ENCODE measurements around the gene SLC7A5.
"Not testable (repeated sequence)": the region's sequence is repeated elsewhere in the genome, so short reads cannot be mapped to it uniquely, and the experiment has no call there.

Gene SLC7A5

GRCh38 chr16:87817910-87818309, 51.4 kb downstream of the SLC7A5 start:
- DNase-seq (ENCODE audit: low spot score), result no peak
- TF ChIP-seq, protein P1, sequence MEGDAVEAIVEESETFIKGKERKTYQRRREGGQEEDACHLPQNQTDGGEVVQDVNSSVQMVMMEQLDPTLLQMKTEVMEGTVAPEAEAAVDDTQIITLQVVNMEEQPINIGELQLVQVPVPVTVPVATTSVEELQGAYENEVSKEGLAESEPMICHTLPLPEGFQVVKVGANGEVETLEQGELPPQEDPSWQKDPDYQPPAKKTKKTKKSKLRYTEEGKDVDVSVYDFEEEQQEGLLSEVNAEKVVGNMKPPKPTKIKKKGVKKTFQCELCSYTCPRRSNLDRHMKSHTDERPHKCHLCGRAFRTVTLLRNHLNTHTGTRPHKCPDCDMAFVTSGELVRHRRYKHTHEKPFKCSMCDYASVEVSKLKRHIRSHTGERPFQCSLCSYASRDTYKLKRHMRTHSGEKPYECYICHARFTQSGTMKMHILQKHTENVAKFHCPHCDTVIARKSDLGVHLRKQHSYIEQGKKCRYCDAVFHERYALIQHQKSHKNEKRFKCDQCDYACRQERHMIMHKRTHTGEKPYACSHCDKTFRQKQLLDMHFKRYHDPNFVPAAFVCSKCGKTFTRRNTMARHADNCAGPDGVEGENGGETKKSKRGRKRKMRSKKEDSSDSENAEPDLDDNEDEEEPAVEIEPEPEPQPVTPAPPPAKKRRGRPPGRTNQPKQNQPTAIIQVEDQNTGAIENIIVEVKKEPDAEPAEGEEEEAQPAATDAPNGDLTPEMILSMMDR (IDR thresholded peaks at IDR 0.05; ENCODE audit: extremely low read depth, insufficient read depth, missing control alignments), result no peak
- in situ Hi-C loops (cut with MboI; ENCODE audit: low pct_unique_long_range_greater_than_20kb, low sequenced_read_pairs, unreplicated experiment), result no loop called here

- in situ Hi-C loops (cut with MboI; ENCODE audit: low pct_unique_long_range_greater_than_20kb, low sequenced_read_pairs, unreplicated experiment), result not testable (repeated sequence)
Observed at GRCh38 chr16:87817370-87817769, 51.9 kb downstream of the SLC7A5 start.

GRCh38 chr16:87816507-87817100, 52.7 kb downstream of the SLC7A5 start:
- no peak for DNase-seq (ENCODE audit: low spot score)
- in situ Hi-C loops (cut with MboI; ENCODE audit: low pct_unique_long_range_greater_than_20kb, low sequenced_read_pairs, unreplicated experiment), result no loop called here
- TF ChIP-seq, protein P1 (IDR thresholded peaks at IDR 0.05; ENCODE audit: extremely low read depth, insufficient read depth, missing control alignments), result no peak

More at GRCh38 chr16:87817370-87817769, 51.9 kb downstream of the SLC7A5 start:
- not testable (repeated sequence) for DNase-seq (ENCODE audit: low spot score)

- no peak for DNase-seq (ENCODE audit: low spot score)
- in situ Hi-C loops (cut with MboI; ENCODE audit: low pct_unique_long_range_greater_than_20kb, low sequenced_read_pairs, unreplicated experiment), result no loop called here
- TF ChIP-seq, protein P1 (IDR thresholded peaks at IDR 0.05; ENCODE audit: extremely low read depth, insufficient read depth, missing control alignments), result no peak
Observed at GRCh38 chr16:87815567-87815966, 53.7 kb downstream of the SLC7A5 start.

DNA sequence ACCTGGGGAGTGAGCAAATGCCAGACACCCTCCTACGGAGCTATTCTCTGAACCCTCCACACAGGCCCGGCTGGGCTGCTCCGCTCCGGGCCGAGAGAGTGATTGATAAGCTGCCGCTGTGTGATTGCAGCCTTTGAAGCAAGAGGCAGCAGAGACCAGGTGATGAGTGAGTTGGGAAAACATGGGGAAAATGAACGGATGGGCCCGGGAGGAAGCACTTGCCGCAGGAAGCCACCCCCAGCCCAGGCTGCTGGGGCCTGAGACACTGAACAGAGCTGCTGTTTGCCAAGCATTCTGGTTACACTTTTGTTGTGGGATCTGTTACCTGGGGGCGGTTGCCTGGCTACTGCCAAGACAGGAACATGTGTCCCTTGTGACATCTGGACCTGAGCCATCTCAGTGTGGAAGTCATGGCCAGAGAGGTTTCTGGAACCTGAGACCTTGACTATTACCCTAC, 57.1 kb downstream of the SLC7A5 start:
- DNase-seq (ENCODE audit: low spot score), result no peak
- TF ChIP-seq, protein P1 (IDR thresholded peaks at IDR 0.05; ENCODE audit: extremely low read depth, insufficient read depth, missing control alignments), result no peak
- in situ Hi-C loops (cut with MboI; ENCODE audit: low pct_unique_long_range_greater_than_20kb, low sequenced_read_pairs, unreplicated experiment), result no loop called here

GRCh38 chr16:87811454-87811853, 57.9 kb downstream of the SLC7A5 start:
- in situ Hi-C loops (cut with MboI; ENCODE audit: low pct_unique_long_range_greater_than_20kb, low sequenced_read_pairs, unreplicated experiment); DNase-seq (ENCODE audit: low spot score): not testable (repeated sequence)

DNA sequence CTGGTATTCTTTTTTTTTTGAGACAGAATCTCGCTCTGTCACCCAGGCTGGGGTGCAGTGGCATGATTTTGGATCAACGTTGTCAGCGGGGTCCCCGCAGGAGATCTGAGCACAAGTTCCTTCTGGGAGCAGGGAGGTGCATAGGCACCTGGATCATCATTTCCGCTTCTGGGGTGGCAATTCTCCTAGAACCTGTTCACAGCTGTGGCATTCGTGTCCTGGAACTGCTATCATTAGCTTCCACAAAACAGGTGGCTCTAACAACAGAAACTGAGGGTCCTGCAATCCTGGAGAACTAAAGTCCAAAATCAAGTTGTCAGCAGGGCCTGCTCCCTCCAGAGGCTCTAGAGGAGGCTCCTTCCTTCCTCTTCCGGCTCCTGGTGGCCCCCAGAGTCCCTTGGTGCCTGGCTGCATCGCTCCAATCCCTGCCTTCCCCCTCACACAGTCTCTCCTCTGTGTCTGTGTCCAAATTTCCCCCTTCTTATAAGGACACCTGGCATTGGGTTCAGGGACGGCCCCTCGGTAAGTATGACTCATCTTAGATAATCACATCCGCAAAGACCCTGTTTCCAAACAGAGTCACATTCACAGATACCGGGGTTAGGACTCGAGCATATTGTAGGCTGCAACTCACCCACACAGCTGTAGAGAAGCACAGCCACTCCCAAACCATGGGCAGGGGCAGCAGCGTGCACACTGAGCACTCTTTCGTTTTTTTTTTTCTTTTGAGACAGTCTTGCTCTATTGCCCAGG, 60.0 kb downstream of the SLC7A5 start:
- TF ChIP-seq, protein P1 (IDR thresholded peaks at IDR 0.05; ENCODE audit: extremely low read depth, insufficient read depth, missing control alignments), result no peak
- peak; percentile 80 for DNase-seq (ENCODE audit: low spot score)
- in situ Hi-C loops (cut with MboI; ENCODE audit: low pct_unique_long_range_greater_than_20kb, low sequenced_read_pairs, unreplicated experiment), result no loop called here
